HG03039 (cell line): Measurements from ENCODE around the gene CCNE1.
A peak's percentile ranks its signal among the peaks of the same experiment; 100 is the strongest.
"Not testable (repeated sequence)": the region's sequence is repeated elsewhere in the genome, so short reads cannot be mapped to it uniquely, and the experiment has no call there.

Source experiments
- ATAC-seq: cut with Tn5 transposase; IDR thresholded peaks from one replicate; pipeline ENCODE4 v1.9.1; 2021; ENCODE audit warnings: mild to moderate bottlenecking, moderate library complexity; ENCODE audit not compliant: unreplicated experiment

Gene CCNE1

DNA sequence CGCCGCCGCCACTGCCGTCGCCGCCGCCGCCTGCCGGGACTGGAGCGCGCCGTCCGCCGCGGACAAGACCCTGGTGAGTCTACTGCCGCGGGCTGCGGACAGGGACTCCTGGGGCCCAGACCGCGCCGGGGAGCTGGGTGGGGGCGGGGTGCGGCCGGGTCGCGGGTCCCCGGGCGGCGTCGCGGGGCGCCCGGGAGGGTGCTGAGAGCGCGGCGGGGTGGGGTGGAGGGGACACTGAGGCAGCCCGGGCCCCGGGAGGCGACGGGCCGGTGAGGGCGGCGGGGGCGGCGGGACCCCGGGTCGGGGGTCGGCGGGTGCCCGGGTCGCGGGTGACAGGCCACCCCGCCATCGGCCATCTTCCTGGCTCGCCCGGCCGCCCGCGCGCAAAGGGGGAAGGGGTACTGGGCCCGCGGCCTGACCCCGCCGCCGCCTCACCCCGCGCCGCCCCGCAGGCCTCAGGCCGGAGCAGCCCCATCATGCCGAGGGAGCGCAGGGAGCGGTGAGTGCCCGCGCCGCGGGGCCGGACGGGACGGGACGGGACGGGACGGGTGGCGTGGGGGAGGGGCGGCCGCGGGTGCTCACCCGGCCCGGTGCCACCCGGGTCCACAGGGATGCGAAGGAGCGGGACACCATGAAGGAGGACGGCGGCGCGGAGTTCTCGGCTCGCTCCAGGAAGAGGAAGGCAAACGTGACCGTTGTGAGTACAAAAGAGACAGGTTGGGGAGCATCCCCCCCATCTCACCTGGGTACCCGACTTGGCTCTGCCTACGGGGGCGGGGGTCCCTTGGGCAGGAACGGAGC lies 489 bp downstream of the CCNE1 start:
- ATAC-seq: peak; percentile 10

DNA sequence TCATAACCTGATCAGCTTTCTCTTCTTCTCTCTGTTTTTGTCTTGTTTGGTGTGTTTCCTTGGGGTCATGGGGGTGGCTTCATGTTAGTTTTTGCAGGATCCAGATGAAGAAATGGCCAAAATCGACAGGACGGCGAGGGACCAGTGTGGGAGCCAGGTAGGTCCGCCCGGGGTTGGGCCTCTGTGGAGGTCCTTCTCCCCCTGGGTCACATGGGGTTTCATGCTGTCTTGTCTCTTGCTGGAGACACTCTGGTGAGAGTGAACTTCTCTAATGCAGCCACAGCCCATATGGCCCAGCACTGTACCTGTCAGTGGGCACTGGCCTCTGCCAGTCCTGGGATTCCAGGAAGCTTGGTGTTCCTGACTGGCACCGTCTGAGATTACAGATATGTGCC lies 1.1 kb downstream of the CCNE1 start:
- no peak for ATAC-seq

DNA sequence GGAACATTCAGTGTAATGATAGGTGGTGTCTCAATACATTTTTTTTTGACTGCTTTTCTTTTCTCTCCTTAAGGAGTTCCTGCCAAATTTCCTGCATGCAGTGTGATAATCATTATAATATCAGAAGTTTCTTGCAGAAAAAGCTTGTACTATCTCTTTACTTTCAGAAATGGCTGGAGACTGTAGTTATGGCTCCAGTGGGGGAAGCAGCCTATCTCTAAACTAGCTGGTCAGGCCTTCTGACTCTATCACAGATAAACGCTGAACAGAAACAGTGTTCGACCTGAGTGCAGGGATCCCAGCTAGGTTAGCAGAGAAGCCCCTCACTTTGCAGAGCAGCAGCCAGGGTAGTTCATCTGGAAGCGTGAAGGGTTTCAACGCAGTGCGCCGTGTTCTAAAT lies 1.9 kb downstream of the CCNE1 start:
- no peak for ATAC-seq

DNA sequence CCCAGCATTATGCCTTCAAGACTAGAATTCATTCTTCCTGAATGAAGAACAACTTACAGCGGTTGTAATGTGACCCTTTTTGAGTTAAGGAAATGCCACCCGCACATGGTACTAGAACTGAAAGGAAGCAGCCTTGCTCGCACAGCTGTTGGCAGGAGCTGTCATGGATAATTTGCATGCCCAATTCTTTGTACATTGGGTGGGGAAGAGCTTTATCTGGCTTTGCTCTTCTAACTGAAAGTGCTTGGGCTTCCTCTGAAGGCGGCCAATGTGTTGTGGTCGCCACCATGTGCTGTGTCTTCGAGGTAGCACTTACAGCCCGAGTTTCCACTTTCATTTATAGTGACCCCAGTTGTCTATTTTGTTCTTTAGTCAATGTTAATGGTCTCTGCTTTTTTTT lies 3.4 kb downstream of the CCNE1 start:
- no peak for ATAC-seq

DNA sequence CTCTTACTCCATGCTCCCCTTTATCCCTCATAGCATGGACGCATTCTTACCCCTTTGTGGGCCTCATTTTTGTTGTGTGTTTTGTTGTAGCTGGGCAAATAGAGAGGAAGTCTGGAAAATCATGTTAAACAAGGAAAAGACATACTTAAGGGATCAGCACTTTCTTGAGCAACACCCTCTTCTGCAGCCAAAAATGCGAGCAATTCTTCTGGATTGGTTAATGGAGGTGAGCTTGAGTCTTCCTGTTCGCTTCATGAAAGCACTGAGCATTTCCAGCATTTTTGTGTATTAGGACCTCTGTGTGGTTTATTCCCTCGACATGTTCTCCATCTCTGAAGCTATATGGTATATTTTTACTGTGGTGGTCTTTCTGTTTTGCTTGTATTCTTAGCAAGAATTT lies 5.5 kb downstream of the CCNE1 start:
- ATAC-seq: no peak

DNA sequence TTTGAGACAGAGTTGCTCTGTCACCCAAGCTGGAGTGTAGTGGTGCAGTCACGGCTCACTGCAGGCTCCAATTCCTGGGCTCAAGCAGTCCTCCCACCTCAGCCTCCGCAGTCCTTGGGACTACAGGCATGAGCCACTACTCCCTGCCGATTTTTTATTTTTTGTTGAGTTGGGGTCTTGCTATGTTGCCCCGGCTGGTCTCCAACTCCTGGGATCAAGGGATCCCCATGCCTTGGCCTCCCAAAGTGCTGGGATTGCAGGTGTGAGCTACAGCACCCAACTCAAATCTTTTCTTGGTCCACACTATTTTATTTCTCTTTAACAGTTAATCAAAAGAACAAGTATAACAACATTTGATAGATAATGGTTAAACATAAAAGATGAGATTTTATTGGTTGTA lies 7.5 kb downstream of the CCNE1 start:
- no peak for ATAC-seq

DNA sequence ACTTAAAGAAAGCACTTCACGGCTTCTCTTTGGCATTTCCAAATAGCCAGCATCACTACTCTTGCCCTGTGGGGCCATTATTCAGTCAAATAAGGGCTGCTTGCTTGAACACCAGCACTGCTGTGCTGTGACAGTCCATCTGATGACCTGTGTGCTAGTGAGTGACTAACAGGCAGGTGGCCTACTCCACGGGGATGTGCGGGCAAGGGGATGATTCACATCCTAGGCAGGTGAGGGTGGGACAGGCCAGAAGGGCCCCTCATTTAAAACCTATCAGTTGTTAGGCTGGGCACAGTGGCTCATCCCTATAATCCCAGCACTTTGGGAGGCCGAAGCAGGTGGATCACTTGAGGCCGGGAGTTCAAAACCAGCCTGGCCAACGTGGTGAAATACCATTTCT lies 8.2 kb downstream of the CCNE1 start:
- ATAC-seq: no peak

DNA sequence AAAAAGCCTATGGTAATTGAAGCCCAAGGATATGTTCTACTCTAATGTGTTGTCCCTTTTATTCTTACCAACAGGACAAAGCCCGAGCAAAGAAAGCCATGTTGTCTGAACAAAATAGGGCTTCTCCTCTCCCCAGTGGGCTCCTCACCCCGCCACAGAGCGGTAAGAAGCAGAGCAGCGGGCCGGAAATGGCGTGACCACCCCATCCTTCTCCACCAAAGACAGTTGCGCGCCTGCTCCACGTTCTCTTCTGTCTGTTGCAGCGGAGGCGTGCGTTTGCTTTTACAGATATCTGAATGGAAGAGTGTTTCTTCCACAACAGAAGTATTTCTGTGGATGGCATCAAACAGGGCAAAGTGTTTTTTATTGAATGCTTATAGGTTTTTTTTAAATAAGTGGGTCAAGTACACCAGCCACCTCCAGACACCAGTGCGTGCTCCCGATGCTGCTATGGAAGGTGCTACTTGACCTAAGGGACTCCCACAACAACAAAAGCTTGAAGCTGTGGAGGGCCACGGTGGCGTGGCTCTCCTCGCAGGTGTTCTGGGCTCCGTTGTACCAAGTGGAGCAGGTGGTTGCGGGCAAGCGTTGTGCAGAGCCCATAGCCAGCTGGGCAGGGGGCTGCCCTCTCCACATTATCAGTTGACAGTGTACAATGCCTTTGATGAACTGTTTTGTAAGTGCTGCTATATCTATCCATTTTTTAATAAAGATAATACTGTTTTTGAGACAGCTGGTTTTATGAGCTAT lies 12.0 kb downstream of the CCNE1 start:
- no peak for ATAC-seq

DNA sequence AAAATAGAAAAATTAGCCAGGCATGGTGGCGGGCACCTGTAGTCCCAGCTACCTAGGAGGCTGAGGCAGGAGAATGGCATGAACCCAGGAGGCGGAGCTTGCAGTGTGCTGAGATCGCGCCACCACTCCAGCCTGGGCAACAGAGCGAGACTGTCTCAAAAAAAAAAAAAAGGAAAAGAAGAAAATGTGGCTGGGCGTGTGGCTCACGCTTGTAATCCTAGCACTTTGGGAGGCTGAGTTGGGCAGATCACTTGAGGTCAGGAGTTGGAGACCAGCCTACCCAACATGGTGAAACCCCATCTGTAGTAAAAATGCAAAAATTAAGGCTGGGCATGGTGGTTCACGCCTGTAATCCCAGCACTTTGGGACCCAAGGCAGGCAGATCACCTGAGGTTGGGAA lies 13.5 kb downstream of the CCNE1 start:
- not testable (repeated sequence) for ATAC-seq

DNA sequence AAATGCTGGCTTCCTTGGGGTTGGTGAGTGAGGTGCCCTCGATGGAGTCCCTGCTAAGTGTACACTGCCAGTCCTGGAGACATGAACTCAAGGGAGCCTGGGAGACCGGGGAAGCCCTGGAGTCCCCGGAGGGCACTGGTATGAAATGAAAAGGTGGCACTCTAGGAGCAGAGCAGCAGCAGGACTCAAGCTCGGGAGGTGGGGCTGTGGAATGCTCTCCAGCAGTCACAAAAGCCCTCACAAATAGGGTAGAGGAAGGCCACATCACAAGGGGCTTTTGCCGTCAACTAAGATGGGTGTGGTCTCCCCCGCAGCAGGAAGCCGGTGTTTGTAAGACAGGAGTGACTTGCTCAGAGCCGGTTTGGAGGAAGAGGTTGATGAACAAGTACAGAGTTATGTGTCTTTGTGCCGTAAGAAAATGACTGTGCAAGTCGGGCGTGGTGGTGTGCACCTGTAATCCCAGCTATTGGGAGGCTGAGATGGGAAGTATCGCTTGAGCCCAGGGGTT lies 19.3 kb downstream of the CCNE1 start:
- ATAC-seq: no peak

DNA sequence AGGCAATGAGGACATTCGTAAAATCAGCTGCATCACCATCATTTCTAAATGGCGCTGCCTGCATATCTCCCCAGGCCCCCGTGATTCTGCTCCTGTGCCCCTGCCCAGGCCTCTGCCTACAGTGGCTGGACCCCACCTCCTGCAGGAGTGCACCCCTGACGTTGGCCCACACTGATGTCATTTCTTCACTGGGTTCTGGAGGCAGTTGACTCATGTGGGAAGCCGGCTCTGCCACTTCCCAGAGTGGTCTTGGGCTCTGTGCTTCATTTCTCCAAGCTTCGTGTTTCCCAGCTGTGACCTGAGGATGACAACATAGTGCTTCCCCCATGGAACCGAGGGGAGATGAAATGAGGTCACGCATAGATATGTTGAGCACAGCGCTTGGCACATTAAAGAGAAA lies 19.9 kb downstream of the CCNE1 start:
- no peak for ATAC-seq

DNA sequence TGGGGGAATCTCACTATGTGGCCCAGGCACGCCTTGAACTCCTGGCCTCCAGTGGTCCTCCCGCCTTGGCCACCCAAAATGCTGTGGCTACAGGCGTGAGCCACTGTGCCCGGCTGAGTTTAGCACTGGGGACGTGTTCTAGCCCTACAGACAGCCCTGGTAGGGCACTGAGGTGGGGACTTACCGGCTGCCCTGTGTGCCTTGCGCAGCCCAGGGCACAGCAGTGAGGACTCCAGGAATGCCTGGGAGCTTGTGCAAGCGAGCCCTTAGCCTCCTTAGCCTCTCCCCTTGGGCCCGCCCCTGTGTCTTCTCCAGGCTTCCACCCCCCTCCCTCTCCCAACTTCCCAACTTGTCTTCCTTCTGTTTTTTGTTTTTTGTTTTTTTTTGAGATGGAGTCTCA lies 21.0 kb downstream of the CCNE1 start:
- ATAC-seq: no peak

DNA sequence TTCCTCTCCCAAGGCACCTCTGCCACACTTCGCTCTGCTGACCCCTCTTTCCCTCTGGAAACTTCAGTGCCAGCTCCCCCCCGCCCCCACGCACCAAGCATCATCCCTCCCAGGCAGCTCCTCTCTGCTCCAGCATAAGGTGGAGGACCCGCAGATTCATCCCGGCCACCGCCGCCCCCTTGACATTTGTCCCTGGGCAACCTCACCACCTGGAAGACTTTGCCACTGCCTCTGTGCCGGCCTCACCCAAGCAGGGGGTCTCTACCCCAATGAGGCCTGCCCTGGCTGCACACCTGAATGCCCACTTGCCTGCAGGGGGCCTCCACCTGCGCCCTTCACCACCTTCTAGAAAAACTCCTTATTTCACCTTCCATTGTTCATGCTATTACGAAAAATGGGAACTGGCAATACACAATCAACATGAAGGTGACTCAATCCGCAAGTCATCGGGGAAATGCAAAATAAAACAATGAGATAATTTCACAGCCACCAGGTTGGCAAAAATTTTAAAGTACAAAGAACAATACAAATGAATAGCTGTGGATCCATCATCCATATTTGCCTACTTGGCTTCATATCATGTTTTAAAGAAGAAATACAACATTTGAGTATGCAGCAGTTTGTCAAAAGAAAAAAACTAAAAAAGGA lies 21.9 kb downstream of the CCNE1 start:
- no peak for ATAC-seq

DNA sequence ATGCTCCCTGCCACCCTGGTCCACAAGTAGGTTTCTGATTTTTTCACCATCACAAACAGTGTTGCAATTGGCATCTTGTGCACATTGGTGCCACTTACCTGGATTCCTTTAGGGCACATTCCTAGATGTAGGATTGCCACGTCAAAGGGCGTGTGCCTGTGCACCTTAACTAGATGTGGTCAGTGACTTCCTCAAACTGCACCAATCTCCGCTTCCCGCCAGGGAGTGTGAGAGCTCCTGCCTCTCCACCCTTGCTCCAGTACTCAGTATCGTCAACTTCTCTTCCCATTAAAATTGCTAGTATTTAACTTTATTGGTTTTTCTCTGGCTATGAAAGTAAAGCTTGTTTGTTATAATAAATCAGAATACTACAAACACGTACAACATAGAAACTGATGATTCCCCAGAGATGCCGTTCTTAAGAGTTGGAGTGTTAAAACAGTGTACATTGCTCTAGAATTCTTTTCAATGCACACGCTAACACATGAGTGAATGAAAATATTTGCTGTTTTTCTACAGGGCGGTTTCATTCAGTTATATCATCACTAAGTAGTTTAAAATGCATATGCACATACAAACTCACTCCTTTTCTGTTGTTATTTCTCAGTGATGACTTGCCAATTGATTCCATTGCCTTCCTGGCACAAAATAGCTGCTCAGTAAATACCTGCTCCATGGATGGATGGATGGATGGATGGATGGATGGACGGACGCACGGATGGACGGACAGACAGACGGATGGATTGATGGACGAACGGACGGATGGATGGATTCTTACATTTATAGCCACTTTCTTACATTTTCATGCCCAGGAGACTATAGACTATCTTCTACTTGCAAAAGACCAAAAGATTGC lies 23.4 kb downstream of the CCNE1 start:
- no peak for ATAC-seq

DNA sequence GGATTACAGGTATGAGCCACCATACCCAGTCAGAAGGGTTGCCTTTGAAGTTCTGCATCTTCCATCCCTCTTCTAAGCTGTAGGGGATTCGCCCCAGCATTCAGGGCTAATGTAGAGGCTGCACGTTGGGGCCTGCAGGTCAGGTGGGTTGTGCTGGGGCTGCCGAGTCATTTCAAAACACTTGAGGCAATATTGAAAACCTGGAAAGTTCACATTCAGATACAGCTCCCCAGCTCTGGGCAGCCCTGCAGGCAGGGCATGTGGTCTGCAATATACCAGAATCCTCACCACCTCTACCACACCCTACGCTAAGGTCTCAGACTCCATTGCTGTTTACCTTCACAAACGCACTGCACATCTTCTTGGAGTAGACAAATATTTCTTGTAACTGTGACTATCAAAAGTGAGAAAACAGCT lies 24.6 kb downstream of the CCNE1 start:
- peak; percentile 62 for ATAC-seq

DNA sequence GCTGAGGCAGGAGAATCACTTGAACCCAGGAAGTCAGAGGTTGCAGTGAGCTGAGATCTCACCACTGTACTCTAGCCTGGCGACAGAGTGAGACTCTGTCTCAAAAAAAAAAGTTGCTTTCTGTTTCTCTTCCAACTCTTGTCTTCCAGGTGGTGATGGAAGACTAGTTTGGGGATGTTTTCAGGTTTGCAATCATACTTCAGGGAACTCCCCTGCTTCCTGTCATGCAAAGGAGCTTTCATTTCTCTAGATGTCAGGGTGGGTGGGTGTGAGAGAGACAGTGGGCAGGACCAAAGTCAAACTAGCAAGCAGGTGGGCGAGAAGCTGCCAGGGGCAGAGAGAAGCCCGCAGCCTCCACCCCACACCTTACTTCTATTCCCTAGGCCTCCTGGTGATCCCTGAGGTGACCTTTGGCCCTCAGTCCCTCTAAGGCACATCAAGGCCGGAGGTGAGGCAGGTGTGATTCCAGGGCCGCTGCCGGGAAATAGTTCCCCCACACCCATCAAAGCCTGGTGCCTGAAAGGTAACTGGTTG lies 25.7 kb downstream of the CCNE1 start:
- ATAC-seq: peak; percentile 71

DNA sequence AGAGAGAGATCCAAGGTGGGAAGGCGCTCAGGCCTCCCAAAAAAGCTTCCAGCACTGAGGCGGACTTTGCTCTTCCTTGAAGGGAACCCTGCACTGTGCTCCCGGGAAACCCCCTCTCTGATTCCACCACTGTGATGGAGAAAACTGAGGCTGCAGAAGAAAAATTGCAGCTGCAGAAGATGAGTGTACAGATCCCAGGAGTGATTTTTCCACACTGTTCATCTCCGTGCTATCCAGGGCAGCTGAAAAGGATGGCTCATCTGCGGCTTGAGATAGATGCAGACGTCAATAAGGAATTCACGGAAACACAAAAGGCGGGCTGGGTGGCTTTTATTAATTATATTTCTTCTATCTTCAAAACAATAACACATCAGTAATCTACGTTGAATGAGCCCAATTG lies 26.2 kb downstream of the CCNE1 start:
- ATAC-seq: no peak

DNA sequence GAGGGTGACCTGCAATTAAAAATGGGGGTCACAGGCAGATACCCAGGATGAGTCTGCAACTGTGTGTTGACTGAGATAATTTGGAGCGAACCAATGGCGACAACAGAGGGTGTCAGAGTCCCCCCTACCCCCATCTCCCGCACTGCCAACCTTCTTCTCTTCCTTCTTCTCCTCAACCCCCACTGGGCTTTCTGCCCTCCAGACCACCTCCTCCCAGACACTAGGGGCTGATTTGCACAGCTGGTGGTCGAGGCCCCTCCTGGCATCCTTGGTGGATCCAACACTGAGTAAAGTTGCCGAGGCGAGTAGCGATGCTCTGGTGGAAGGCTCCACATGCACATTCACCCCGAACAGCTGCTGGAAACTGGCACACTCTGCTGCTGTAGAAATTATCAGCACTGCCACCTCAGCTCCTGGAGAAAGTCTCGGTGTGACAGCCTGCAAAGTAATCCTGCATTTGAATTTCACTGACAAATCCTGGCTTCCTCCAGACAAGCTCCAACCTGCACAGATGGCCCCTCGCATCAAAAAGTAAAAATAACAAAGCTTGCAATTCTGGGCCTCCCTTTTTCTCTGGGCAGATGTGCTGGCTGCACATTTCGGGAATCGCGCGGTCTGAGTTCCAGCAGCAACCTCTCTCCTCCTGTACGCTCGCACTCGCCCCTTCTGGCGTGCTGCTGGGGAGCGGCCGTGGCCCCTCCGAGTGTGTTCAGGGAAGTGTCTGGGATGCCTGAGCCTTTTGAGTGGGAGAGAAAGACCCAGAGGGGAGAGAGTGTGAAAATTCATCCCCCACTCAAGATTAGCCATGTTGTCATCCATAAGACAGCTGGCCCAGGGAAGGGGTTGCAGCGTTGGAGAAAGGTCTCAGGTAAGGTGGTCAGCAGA lies 28.5 kb downstream of the CCNE1 start:
- ATAC-seq: no peak

DNA sequence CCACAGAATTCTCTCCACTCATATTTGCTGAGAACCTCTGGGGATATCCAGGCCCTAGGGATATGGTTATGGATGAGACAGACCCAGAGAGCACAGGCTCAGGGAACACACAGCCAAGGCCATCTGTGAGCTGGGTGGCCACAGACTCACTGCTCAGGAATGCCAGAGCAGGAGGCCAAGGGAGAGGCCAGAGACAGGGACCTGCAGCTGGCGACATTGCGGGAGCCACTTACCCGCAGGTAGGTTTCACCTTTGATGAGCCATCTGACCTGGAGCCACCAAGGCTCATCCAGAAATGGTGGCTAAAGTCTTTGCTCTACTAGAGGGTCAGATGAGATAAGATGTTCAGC lies 29.4 kb downstream of the CCNE1 start:
- no peak for ATAC-seq
